Measurements from ENCODE around the gene LNP1.
"Not testable (repeated sequence)": the region's sequence is repeated elsewhere in the genome, so short reads cannot be mapped to it uniquely, and the experiment has no call there.

The LNP1 gene

GRCh38 chr3:100438623-100438974 lies 37.3 kb downstream of the LNP1 start:
- Histone ChIP-seq H3K36me3 (ENCODE audit: control insufficient read depth, low read depth, low read length) (no peaks in the 10 kb centered on the region), H3K27ac (ENCODE audit: low read length) (no peak overlapping the region), H3K9ac (ENCODE audit: low read length) (no peak overlapping the region)

DNA sequence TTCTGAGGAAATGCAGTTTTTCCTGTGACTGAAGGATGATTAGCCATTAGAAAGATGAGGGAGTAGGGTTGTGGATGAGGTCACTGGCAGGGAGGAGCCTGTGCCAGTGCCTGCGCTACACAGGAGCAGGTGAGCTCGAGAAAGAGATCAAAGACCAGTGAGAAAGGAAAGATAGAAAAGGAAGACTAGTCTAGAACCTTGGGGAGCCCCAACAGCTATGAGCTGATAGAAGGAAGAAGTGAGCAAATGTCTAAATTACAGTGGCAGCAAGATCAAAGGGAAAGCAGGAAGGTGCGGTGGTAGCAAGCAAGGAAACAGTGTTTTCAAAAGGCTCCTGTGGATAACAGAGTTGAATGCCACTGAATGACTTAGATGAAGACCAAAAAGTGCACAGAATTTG lies 39.6 kb downstream of the LNP1 start:
- H3K9ac ChIP-seq (ENCODE audit: low read length): no peak overlapping the region
- no peaks in the 10 kb centered on the region for H3K27me3 ChIP-seq (ENCODE audit: control insufficient read depth, insufficient read depth, low read length)
- H3K36me3 ChIP-seq (ENCODE audit: control insufficient read depth, low read depth, low read length): no peaks in the 10 kb centered on the region
- H3K9me3 ChIP-seq (ENCODE audit: control insufficient read depth, low read depth, low read length): peaks cover 25% of the 10 kb centered on the region
- H3K27ac ChIP-seq (ENCODE audit: low read length): no peak overlapping the region
- H3K4me1 ChIP-seq (ENCODE audit: control insufficient read depth, low read depth, low read length): no peaks in the 10 kb centered on the region
- H3K4me3 ChIP-seq (ENCODE audit: low read length): no peak overlapping the region

More at GRCh38 chr3:100438623-100438974, 37.3 kb downstream of the LNP1 start:
- no peaks in the 10 kb centered on the region for H3K27me3 ChIP-seq (ENCODE audit: control insufficient read depth, insufficient read depth, low read length)
- no peak overlapping the region for H3K4me3 ChIP-seq (ENCODE audit: low read length)
- peaks cover 7% of the 10 kb centered on the region for H3K9me3 ChIP-seq (ENCODE audit: control insufficient read depth, low read depth, low read length)
- H3K4me1 ChIP-seq (ENCODE audit: control insufficient read depth, low read depth, low read length): no peaks in the 10 kb centered on the region

DNA sequence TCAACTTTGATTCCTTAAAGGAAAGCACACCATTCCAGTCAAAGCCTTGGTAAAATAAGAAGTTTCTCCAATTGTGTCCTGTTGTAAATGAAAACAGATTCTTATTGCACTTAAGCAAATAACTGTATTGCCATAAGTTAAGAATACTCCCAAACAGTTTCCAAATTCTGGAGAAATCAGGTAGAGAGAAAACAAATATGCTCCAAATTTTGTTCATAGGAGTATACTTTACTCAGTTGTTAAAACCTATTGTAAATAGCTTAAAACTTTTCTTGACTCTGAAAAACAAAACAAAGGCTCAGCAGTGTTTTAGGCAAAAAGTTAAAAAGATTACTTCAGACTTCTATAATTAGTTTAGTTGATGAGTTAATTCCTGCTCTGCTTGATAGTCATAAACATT lies 42.4 kb downstream of the LNP1 start:
- peaks cover 28% of the 10 kb centered on the region for H3K9me3 ChIP-seq (ENCODE audit: control insufficient read depth, low read depth, low read length)

GRCh38 chr3:100447067-100447466 lies 45.7 kb downstream of the LNP1 start:
- H3K4me1 ChIP-seq (ENCODE audit: control insufficient read depth, low read depth, low read length): peaks cover 22% of the 10 kb centered on the region
- not testable (repeated sequence) for H3K4me3 ChIP-seq (ENCODE audit: low read length); H3K36me3 ChIP-seq (ENCODE audit: control insufficient read depth, low read depth, low read length); H3K9ac ChIP-seq (ENCODE audit: low read length); H3K27ac ChIP-seq (ENCODE audit: low read length); H3K27me3 ChIP-seq (ENCODE audit: control insufficient read depth, insufficient read depth, low read length)
- peaks cover 28% of the 10 kb centered on the region for H3K9me3 ChIP-seq (ENCODE audit: control insufficient read depth, low read depth, low read length)

More for the DNA sequence above, 42.4 kb downstream of the LNP1 start:
- Histone ChIP-seq H3K4me3 (ENCODE audit: low read length) (no peak overlapping the region), H3K27ac (ENCODE audit: low read length) (no peak overlapping the region), H3K9ac (ENCODE audit: low read length) (no peak overlapping the region), H3K4me1 (ENCODE audit: control insufficient read depth, low read depth, low read length) (no peaks in the 10 kb centered on the region), H3K27me3 (ENCODE audit: control insufficient read depth, insufficient read depth, low read length) (no peaks in the 10 kb centered on the region), H3K36me3 (ENCODE audit: control insufficient read depth, low read depth, low read length) (no peaks in the 10 kb centered on the region)

DNA sequence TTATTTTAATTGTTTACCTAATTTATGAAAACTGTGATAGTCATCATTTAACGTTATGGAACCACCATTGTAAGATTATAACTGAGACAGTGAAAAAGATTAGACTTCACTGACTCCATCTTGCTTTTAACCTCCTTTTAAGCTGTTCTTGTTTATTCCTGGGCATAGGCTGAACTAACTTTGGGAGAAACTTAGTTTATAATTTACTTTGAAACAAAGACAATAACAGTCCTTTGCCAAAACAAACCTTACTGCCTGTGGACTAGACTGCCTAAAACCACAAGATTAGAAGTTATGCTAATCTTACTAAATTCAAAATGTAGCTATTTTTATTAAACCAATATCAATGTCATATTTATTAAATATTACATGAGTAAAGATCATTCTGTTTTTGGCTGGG lies 46.7 kb downstream of the LNP1 start:
- Histone ChIP-seq H3K4me1 (ENCODE audit: control insufficient read depth, low read depth, low read length) (peaks cover 22% of the 10 kb centered on the region), H3K36me3 (ENCODE audit: control insufficient read depth, low read depth, low read length) (no peaks in the 10 kb centered on the region), H3K27me3 (ENCODE audit: control insufficient read depth, insufficient read depth, low read length) (no peaks in the 10 kb centered on the region), H3K27ac (ENCODE audit: low read length) (no peak overlapping the region), H3K9me3 (ENCODE audit: control insufficient read depth, low read depth, low read length) (peaks cover 23% of the 10 kb centered on the region), H3K9ac (ENCODE audit: low read length) (no peak overlapping the region), H3K4me3 (ENCODE audit: low read length) (no peak overlapping the region)

GRCh38 chr3:100449214-100449613 lies 47.9 kb downstream of the LNP1 start:
- H3K4me1 ChIP-seq (ENCODE audit: control insufficient read depth, low read depth, low read length): peaks cover 22% of the 10 kb centered on the region
- H3K27me3 ChIP-seq (ENCODE audit: control insufficient read depth, insufficient read depth, low read length): no peaks in the 10 kb centered on the region
- H3K9me3 ChIP-seq (ENCODE audit: control insufficient read depth, low read depth, low read length): peaks cover 14% of the 10 kb centered on the region
- H3K9ac ChIP-seq (ENCODE audit: low read length): no peak overlapping the region
- no peak overlapping the region for H3K27ac ChIP-seq (ENCODE audit: low read length)
- H3K36me3 ChIP-seq (ENCODE audit: control insufficient read depth, low read depth, low read length): no peaks in the 10 kb centered on the region
- H3K4me3 ChIP-seq (ENCODE audit: low read length): no peak overlapping the region

- Histone ChIP-seq H3K36me3 (ENCODE audit: control insufficient read depth, low read depth, low read length) (no peaks in the 10 kb centered on the region), H3K4me3 (ENCODE audit: low read length) (no peak overlapping the region), H3K27ac (ENCODE audit: low read length) (no peak overlapping the region), H3K9ac (ENCODE audit: low read length) (no peak overlapping the region), H3K9me3 (ENCODE audit: control insufficient read depth, low read depth, low read length) (no peaks in the 10 kb centered on the region), H3K4me1 (ENCODE audit: control insufficient read depth, low read depth, low read length) (peaks cover 17% of the 10 kb centered on the region), H3K27me3 (ENCODE audit: control insufficient read depth, insufficient read depth, low read length) (no peaks in the 10 kb centered on the region)
Measured at GRCh38 chr3:100454677-100455076, 53.3 kb downstream of the LNP1 start.

DNA sequence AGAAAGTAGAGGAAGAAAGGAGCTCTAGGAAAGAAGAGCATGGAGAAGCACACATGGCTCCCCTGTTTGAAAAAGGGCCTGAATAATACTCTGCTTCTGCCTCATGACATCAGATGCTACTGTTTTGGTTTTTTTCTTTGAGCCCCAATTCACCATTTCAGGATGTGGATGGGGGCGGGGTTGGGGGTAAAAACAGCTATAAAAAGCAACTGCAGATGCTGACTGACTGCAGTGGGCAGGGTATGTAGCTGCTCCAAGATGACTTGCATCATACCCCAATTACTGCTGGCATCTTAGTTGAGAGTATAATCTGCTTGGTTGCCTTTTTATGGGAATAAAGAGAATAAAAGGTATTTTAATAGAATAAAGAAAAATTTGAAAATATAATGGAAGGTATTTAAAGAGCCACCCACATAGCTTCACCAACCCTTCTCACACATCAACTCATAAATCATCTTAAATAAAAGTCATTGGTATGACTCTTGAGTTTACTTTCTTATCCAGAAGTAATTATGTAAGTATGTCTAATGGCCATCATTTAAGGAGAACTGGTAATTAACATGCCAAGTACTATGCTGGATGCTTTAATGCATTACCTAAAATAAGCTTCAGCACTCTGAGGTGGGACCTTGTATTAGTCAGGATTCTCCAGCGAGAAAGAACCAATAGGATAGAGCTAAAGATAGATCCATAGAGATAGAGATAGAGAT lies 54.7 kb downstream of the LNP1 start:
- H3K9ac ChIP-seq (ENCODE audit: low read length): no peak overlapping the region
- H3K4me3 ChIP-seq (ENCODE audit: low read length): no peak overlapping the region
- peaks cover 9% of the 10 kb centered on the region for H3K4me1 ChIP-seq (ENCODE audit: control insufficient read depth, low read depth, low read length)
- H3K9me3 ChIP-seq (ENCODE audit: control insufficient read depth, low read depth, low read length): no peaks in the 10 kb centered on the region
- H3K36me3 ChIP-seq (ENCODE audit: control insufficient read depth, low read depth, low read length): no peaks in the 10 kb centered on the region
- H3K27ac ChIP-seq (ENCODE audit: low read length): no peak overlapping the region
- H3K27me3 ChIP-seq (ENCODE audit: control insufficient read depth, insufficient read depth, low read length): no peaks in the 10 kb centered on the region

GRCh38 chr3:100456745-100457144 lies 55.4 kb downstream of the LNP1 start:
- H3K4me3 ChIP-seq (ENCODE audit: low read length): no peak overlapping the region
- no peaks in the 10 kb centered on the region for H3K36me3 ChIP-seq (ENCODE audit: control insufficient read depth, low read depth, low read length)
- peaks cover 2% of the 10 kb centered on the region for H3K4me1 ChIP-seq (ENCODE audit: control insufficient read depth, low read depth, low read length)
- no peaks in the 10 kb centered on the region for H3K27me3 ChIP-seq (ENCODE audit: control insufficient read depth, insufficient read depth, low read length)
- no peak overlapping the region for H3K27ac ChIP-seq (ENCODE audit: low read length)
- H3K9me3 ChIP-seq (ENCODE audit: control insufficient read depth, low read depth, low read length): no peaks in the 10 kb centered on the region
- H3K9ac ChIP-seq (ENCODE audit: low read length): no peak overlapping the region

DNA sequence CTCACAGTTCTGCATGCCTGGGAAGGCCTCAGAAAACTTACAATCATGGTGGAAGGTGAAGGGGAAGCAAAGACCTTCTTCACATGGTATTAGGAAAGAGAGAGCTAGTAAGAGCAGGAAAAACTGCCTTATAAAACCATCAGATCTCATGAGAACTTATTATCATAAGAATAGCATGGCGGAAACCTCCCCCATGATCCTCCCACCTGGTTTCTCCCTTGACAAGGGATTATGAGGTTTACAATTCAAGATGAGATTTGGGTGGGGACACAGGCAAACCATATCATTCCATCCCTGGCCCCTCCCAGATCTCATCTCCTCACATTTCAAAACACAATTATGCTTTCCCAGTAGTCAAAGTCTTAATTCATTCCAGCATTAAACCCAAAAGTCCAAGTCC lies 56.5 kb downstream of the LNP1 start:
- Histone ChIP-seq H3K27me3 (ENCODE audit: control insufficient read depth, insufficient read depth, low read length) (no peaks in the 10 kb centered on the region), H3K9ac (ENCODE audit: low read length) (no peak overlapping the region), H3K36me3 (ENCODE audit: control insufficient read depth, low read depth, low read length) (no peaks in the 10 kb centered on the region), H3K9me3 (ENCODE audit: control insufficient read depth, low read depth, low read length) (no peaks in the 10 kb centered on the region), H3K27ac (ENCODE audit: low read length) (no peak overlapping the region), H3K4me1 (ENCODE audit: control insufficient read depth, low read depth, low read length) (no peaks in the 10 kb centered on the region), H3K4me3 (ENCODE audit: low read length) (no peak overlapping the region)

- no peaks in the 10 kb centered on the region for H3K4me1 ChIP-seq (ENCODE audit: control insufficient read depth, low read depth, low read length)
Measured at GRCh38 chr3:100458814-100459213, 57.5 kb downstream of the LNP1 start.

DNA sequence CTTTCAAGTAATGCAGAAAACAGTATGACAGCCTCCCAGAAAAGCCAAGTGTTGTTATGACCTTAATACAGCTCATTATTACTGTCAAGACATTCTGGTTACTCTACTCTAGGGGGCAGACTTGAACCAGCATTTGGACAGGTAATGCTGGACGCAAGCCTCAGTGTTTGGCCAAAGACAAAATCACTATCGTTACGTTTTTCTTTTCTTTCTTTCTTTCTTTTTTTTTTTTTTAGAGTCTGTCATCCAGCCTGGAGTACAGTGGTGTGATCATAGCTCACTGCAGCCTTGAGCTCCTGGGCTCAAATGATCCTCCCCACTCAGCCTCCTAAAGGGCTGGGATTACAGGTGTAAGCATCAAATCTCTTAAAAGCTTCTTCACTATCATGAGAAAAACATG lies 61.7 kb downstream of the LNP1 start:
- H3K27me3 ChIP-seq (ENCODE audit: control insufficient read depth, insufficient read depth, low read length): no peaks in the 10 kb centered on the region
- no peaks in the 10 kb centered on the region for H3K4me1 ChIP-seq (ENCODE audit: control insufficient read depth, low read depth, low read length)
- no peak overlapping the region for H3K4me3 ChIP-seq (ENCODE audit: low read length)
- peaks cover 13% of the 10 kb centered on the region for H3K9me3 ChIP-seq (ENCODE audit: control insufficient read depth, low read depth, low read length)
- no peak overlapping the region for H3K27ac ChIP-seq (ENCODE audit: low read length)
- H3K36me3 ChIP-seq (ENCODE audit: control insufficient read depth, low read depth, low read length): no peaks in the 10 kb centered on the region
- no peak overlapping the region for H3K9ac ChIP-seq (ENCODE audit: low read length)

More at GRCh38 chr3:100458814-100459213, 57.5 kb downstream of the LNP1 start:
- Histone ChIP-seq H3K27ac (ENCODE audit: low read length) (no peak overlapping the region), H3K27me3 (ENCODE audit: control insufficient read depth, insufficient read depth, low read length) (no peaks in the 10 kb centered on the region), H3K9me3 (ENCODE audit: control insufficient read depth, low read depth, low read length) (no peaks in the 10 kb centered on the region), H3K9ac (ENCODE audit: low read length) (no peak overlapping the region), H3K4me3 (ENCODE audit: low read length) (no peak overlapping the region), H3K36me3 (ENCODE audit: control insufficient read depth, low read depth, low read length) (no peaks in the 10 kb centered on the region)

Measured in iPS-18a (cell line).